HepG2 (cell line): ENCODE measurements around the gene CFAP221. TPM values are rescaled to one million over a fixed set of nuclear protein-coding genes. Genes with fewer than 3 reads are reported as not detected.

ENCODE experiments used
- ARNT2 ChIP-seq: sonication (generic); formaldehyde crosslinking; IDR thresholded peaks from 2 replicates; pipeline ENCODE4 v1.8.0; 2022; ENCODE audit warnings: mild to moderate bottlenecking, low read depth, missing genetic modification reagents, moderate library complexity
- BRD4 ChIP-seq: sonication (generic); formaldehyde crosslinking; IDR thresholded peaks from 2 replicates; pipeline ENCODE4 v1.4.0; 2020; ENCODE audit warnings: missing genetic modification reagents
- ELF1 ChIP-seq: sonication (generic); formaldehyde crosslinking; IDR thresholded peaks from 2 replicates; pipeline ENCODE4 v1.4.0; 2020; ENCODE audit warnings: missing genetic modification reagents
- FUBP1 ChIP-seq: sonication (generic); formaldehyde crosslinking; IDR thresholded peaks from 2 replicates; pipeline ENCODE4 v1.5.1; 2020; ENCODE audit warnings: missing genetic modification reagents, mild to moderate bottlenecking, borderline replicate concordance
- HCFC1 ChIP-seq: fragments of 150-350 bp; IDR thresholded peaks from 2 replicates; pipeline ENCODE4 v1.6.1; 2014; ENCODE audit warnings: low read depth, low read length
- KDM3A ChIP-seq: IDR thresholded peaks from 2 replicates; pipeline ENCODE4 v1.6.1; 2018; ENCODE audit warnings: low read depth, missing compliant biosample characterization
- KLF15 ChIP-seq: sonication (generic); formaldehyde crosslinking; IDR thresholded peaks from 2 replicates; pipeline ENCODE4 v1.8.1; 2023; ENCODE audit warnings: borderline replicate concordance, mild to moderate bottlenecking, inconsistent platforms, missing genetic modification reagents, mixed read lengths
- MAZ ChIP-seq, 2 experiments: sonication (generic) in 1 of 2; formaldehyde crosslinking in 1 of 2; IDR thresholded peaks; 2 replicates each; pipeline versions ENCODE4 v1.5.0 to v1.6.1; 2012 to 2020; ENCODE audit warnings: low read depth in 2 of 2, mild to moderate bottlenecking in 2 of 2, borderline replicate concordance in 1 of 2, improper control_type of control experiment in 1 of 2, low read length in 1 of 2, missing genetic modification reagents in 1 of 2, moderate library complexity in 1 of 2
- MIER2 ChIP-seq: IDR thresholded peaks from 2 replicates; pipeline ENCODE4 v1.6.1; 2016; ENCODE audit warnings: missing biosample characterization, missing genetic modification reagents
- POGZ ChIP-seq: sonication (generic); formaldehyde crosslinking; IDR thresholded peaks from 2 replicates; pipeline ENCODE4 v1.4.0; 2020; ENCODE audit warnings: mild to moderate bottlenecking, missing genetic modification reagents
- RAD51 ChIP-seq: fragments of 450-650 bp; IDR thresholded peaks from 2 replicates; pipeline ENCODE4 v1.6.1; 2016; ENCODE audit warnings: borderline replicate concordance
- SAP130 ChIP-seq: IDR thresholded peaks from 2 replicates; pipeline ENCODE4 v1.6.1; 2016; ENCODE audit warnings: low read depth
- SNAI1 ChIP-seq: sonication (generic); formaldehyde crosslinking; IDR thresholded peaks from 2 replicates; pipeline ENCODE4 v1.5.0; 2020; ENCODE audit warnings: mild to moderate bottlenecking, missing genetic modification reagents, borderline replicate concordance
- SOX13 ChIP-seq, 3 experiments: fragments of 450-650 bp in 1 of 3; sonication (generic) in 1 of 3; formaldehyde crosslinking in 1 of 3; IDR thresholded peaks in 2 of 3; conservative IDR thresholded peaks in 1 of 3; 2 replicates each; pipeline versions ENCODE4 v1.5.0 to v1.6.1; 2016 to 2020; ENCODE audit warnings: antibody characterized with exemption in 1 of 3, mild to moderate bottlenecking in 1 of 3, missing compliant biosample characterization in 1 of 3, missing genetic modification reagents in 1 of 3, moderate library complexity in 1 of 3
- SP140L ChIP-seq: sonication (generic); formaldehyde crosslinking; IDR thresholded peaks from 2 replicates; pipeline ENCODE4 v1.4.0; 2020; ENCODE audit warnings: missing genetic modification reagents, borderline replicate concordance
- ZBTB7A ChIP-seq: sonication (generic); formaldehyde crosslinking; IDR thresholded peaks from 2 replicates; pipeline ENCODE4 v1.8.0; 2022; ENCODE audit warnings: mild to moderate bottlenecking, missing genetic modification reagents
- ZFYVE20 ChIP-seq: sonication (generic); formaldehyde crosslinking; IDR thresholded peaks from 2 replicates; pipeline ENCODE4 v1.8.0; 2023; ENCODE audit warnings: low read depth, mild to moderate bottlenecking, moderate library complexity, missing genetic modification reagents, borderline replicate concordance
- ZNF136 ChIP-seq: sonication (generic); formaldehyde crosslinking; IDR thresholded peaks from 2 replicates; pipeline ENCODE4 v1.8.1; 2022; ENCODE audit warnings: low read depth, mild to moderate bottlenecking, moderate library complexity, missing genetic modification reagents
- ZNF33B ChIP-seq: sonication (generic); formaldehyde crosslinking; IDR thresholded peaks from 2 replicates; pipeline ENCODE4 v1.5.1; 2020; ENCODE audit warnings: mild to moderate bottlenecking, missing genetic modification reagents
- ZNF354B ChIP-seq: sonication (generic); formaldehyde crosslinking; IDR thresholded peaks from 2 replicates; pipeline ENCODE4 v1.8.0; 2022; ENCODE audit warnings: mild to moderate bottlenecking, missing genetic modification reagents
- ZNF367 ChIP-seq: sonication (generic); formaldehyde crosslinking; IDR thresholded peaks from 2 replicates; pipeline ENCODE4 v1.4.0; 2020; ENCODE audit warnings: missing genetic modification reagents, borderline replicate concordance
- ZNF496 ChIP-seq: sonication (generic); formaldehyde crosslinking; IDR thresholded peaks from 2 replicates; pipeline ENCODE4 v1.8.1; 2023; ENCODE audit warnings: mild to moderate bottlenecking, moderate library complexity, missing genetic modification reagents; ENCODE audit not compliant: insufficient replicate concordance
- ZZZ3 ChIP-seq: sonication (generic); formaldehyde crosslinking; IDR thresholded peaks from 2 replicates; pipeline ENCODE4 v1.4.0; 2020; ENCODE audit warnings: missing genetic modification reagents, mild to moderate bottlenecking, borderline replicate concordance
- polyA plus RNA-seq, 8 experiments: library from polyadenylated mRNA; depleted of rRNA in 3 of 8; stranded (reverse) in 7 of 8; unstranded in 1 of 8; fragments of >200 nt; fragmentation: Illumina TruSeq in 4 of 8; extraction: Trizol in 4 of 8; gene quantifications; 2 replicates each; pipeline versions ENCODE4 v1.2.1 to v1.2.3, GENCODE V29; 2011 to 2016; ENCODE audit warnings: low read depth in 4 of 8, missing spikeins in 1 of 8, mixed read lengths in 1 of 8; ENCODE audit not compliant: insufficient read depth in 1 of 8
- total RNA-seq, 5 experiments: library from RNA; depleted of rRNA; stranded (reverse); fragments of >200 nt; fragmentation: Illumina TruSeq; extraction: Trizol; gene quantifications; 2 replicates each; pipeline ENCODE4 v1.2.3, GENCODE V29; 2016; ENCODE audit warnings: low read depth in 1 of 5
- TF ChIP-seq, protein P1 (sequence below): sonication (generic); formaldehyde crosslinking; IDR thresholded peaks from 2 replicates; pipeline ENCODE4 v1.5.0; 2020; ENCODE audit warnings: missing genetic modification reagents
- TF ChIP-seq, protein P2 (sequence below): IDR thresholded peaks from 2 replicates; pipeline ENCODE4 v1.6.1; 2016; ENCODE audit warnings: low read depth, borderline replicate concordance
- TF ChIP-seq, protein P3 (sequence below): sonication (generic); formaldehyde crosslinking; IDR thresholded peaks from 2 replicates; pipeline ENCODE4 v1.5.0; 2020; ENCODE audit warnings: mild to moderate bottlenecking, missing genetic modification reagents

CFAP221 gene
- total and polyA plus RNA-seq, 2 of the 13 experiments (the other 11 are each of a cell fraction or from before 2014, with no cell fraction given): not detected

GRCh38 chr2:119678021-119678656, 133.9 kb downstream of the CFAP221 start (continued):
- no peak for TF ChIP-seq KLF15 (CRISPR knock-in tag)
- TF ChIP-seq, protein P1, sequence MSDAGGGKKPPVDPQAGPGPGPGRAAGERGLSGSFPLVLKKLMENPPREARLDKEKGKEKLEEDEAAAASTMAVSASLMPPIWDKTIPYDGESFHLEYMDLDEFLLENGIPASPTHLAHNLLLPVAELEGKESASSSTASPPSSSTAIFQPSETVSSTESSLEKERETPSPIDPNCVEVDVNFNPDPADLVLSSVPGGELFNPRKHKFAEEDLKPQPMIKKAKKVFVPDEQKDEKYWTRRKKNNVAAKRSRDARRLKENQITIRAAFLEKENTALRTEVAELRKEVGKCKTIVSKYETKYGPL (CRISPR knock-in tag): no peak
- 0 out of 2 replicates have a peak, but pooled peaks have one; percentile 25 for TF ChIP-seq ZNF136
- TF ChIP-seq ZFYVE20 (CRISPR knock-in tag): no peak
- no peak for TF ChIP-seq ELF1 (CRISPR knock-in tag)
- peak; percentile 78 for TF ChIP-seq SAP130 (CRISPR knock-in tag)
- no peak for TF ChIP-seq ZZZ3 (CRISPR knock-in tag)
- TF ChIP-seq, protein P2, sequence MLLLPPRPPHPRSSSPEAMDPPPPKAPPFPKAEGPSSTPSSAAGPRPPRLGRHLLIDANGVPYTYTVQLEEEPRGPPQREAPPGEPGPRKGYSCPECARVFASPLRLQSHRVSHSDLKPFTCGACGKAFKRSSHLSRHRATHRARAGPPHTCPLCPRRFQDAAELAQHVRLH (CRISPR knock-in tag): no peak
- TF ChIP-seq, protein P3, sequence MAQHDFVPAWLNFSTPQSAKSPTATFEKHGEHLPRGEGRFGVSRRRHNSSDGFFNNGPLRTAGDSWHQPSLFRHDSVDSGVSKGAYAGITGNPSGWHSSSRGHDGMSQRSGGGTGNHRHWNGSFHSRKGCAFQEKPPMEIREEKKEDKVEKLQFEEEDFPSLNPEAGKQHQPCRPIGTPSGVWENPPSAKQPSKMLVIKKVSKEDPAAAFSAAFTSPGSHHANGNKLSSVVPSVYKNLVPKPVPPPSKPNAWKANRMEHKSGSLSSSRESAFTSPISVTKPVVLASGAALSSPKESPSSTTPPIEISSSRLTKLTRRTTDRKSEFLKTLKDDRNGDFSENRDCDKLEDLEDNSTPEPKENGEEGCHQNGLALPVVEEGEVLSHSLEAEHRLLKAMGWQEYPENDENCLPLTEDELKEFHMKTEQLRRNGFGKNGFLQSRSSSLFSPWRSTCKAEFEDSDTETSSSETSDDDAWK: no peak
- no peak for TF ChIP-seq ARNT2 (CRISPR knock-in tag)
- no peak for TF ChIP-seq SNAI1
- TF ChIP-seq POGZ (CRISPR knock-in tag): no peak
- TF ChIP-seq SP140L (CRISPR knock-in tag): no peak
- TF ChIP-seq KDM3A (CRISPR knock-in tag): no peak; the same call in 1 of the 2 replicates
- no peak for TF ChIP-seq ZNF367 (CRISPR knock-in tag)
- TF ChIP-seq MAZ (IDR thresholded peaks at IDR 0.05; ENCODE audit: borderline replicate concordance, low read depth, low read length): no peak
- TF ChIP-seq MAZ (CRISPR knock-in tag; IDR thresholded peaks at IDR 0.05; ENCODE audit: low read depth): no peak
- TF ChIP-seq ZNF496 (CRISPR knock-in tag): no peak
- TF ChIP-seq ZNF33B (CRISPR knock-in tag): no peak; the same call in 1 of the 2 replicates
- 0 out of 2 replicates have a peak, but pooled peaks have one; percentile 2 for TF ChIP-seq ZNF354B (CRISPR knock-in tag)
- TF ChIP-seq SOX13 (IDR thresholded peaks at IDR 0.05): no peak
- no peak for TF ChIP-seq SOX13 (CRISPR knock-in tag; conservative IDR thresholded peaks at IDR 0.05 in 1 of 2, IDR thresholded peaks at IDR 0.05 in 1 of 2)
- no peak for TF ChIP-seq MIER2
- TF ChIP-seq RAD51: no peak
- no peak for TF ChIP-seq ZBTB7A
- TF ChIP-seq FUBP1: no peak
- TF ChIP-seq HCFC1: no peak
- no peak for TF ChIP-seq BRD4 (CRISPR knock-in tag)
